Stimulated activated CD4-positive, alpha-beta T cell treated with anti-CD3 and anti-CD28 coated beads, TNF-alpha, amount 100 ng/mL, for 1 hour (primary cell): ENCODE measurements around the gene PRSS36.
"Not testable (repeated sequence)": the region's sequence is repeated elsewhere in the genome, so short reads cannot be mapped to it uniquely, and the experiment has no call there.

Experiments
- DNase-seq, 3 donors: peaks; one replicate each; pipeline ENCODE4 v3.0.0-alpha.2; 2020; ENCODE audit warnings: low read depth in 3 of 3, low spot score in 1 of 3

Gene PRSS36

GRCh38 chr16:31106509-31107464 is 43.1 kb downstream of the PRSS36 start:
- DNase-seq: no peak

GRCh38 chr16:31105677-31106213 is 44.1 kb downstream of the PRSS36 start:
- DNase-seq: peak; percentile 19 to 82 (median 44)

GRCh38 chr16:31100876-31101641 is 48.8 kb downstream of the PRSS36 start:
- DNase-seq: not testable (repeated sequence)

- DNase-seq: no peak
Observed at GRCh38 chr16:31099860-31100638, 49.8 kb downstream of the PRSS36 start.

- DNase-seq: peak; percentile 60 to 70 (median 65)
Observed at GRCh38 chr16:31094424-31095120, 55.3 kb downstream of the PRSS36 start, which contains the start of gene VKORC1. Gene VKORC1 (minus strand): TSS chr16:31094797. CDS start chr16:31094729, 68 bp downstream.

GRCh38 chr16:31094088-31094423 is 55.8 kb downstream of the PRSS36 start:
- DNase-seq: no peak

GRCh38 chr16:31093132-31093703 is 56.6 kb downstream of the PRSS36 start:
- DNase-seq: no peak

GRCh38 chr16:31092330-31092729 is 57.5 kb downstream of the PRSS36 start:
- DNase-seq: no peak

GRCh38 chr16:31090540-31090939 is 59.3 kb downstream of the PRSS36 start:
- DNase-seq: no peak

GRCh38 chr16:31089199-31089598 is 60.7 kb downstream of the PRSS36 start:
- DNase-seq: no peak
